Kidney (tissue), 14 donors: Measurements from ENCODE around the gene MYLK. TPM values are rescaled to one million over a fixed set of nuclear protein-coding genes. Genes with fewer than 3 reads are reported as not detected.

Source experiments
- DNase-seq, 5 donors: peaks; one replicate each; pipeline ENCODE4 v3.0.0-alpha.2; 2013 to 2020
- FAIRE-seq: peaks from 2 replicates; lab custom pipeline; 2012; peaks lifted over from hg19 to GRCh38; lab: Jason Lieb, UNC
- H3K27ac ChIP-seq, 2 donors: one replicate each; pipeline ENCODE4 v1.7.0; 2013; ENCODE audit warnings: low read depth in 2 of 2, low read length in 2 of 2, inconsistent platforms in 1 of 2
- H3K27me3 ChIP-seq: one replicate; pipeline ENCODE4 v1.7.1; 2013; ENCODE audit warnings: low read length, inconsistent platforms; ENCODE audit not compliant: control insufficient read depth, insufficient read depth
- H3K36me3 ChIP-seq, 3 donors: one replicate each; pipeline versions ENCODE4 v1.7.0 to v1.7.1; 2013; ENCODE audit warnings: low read length in 3 of 3, control low read depth in 1 of 3, inconsistent platforms in 1 of 3; ENCODE audit not compliant: insufficient read depth in 3 of 3, control insufficient read depth in 2 of 3
- H3K4me1 ChIP-seq, 3 donors: one replicate each; pipeline versions ENCODE4 v1.7.0 to v1.7.1; 2013; ENCODE audit warnings: low read length in 3 of 3, inconsistent platforms in 1 of 3, low read depth in 1 of 3; ENCODE audit not compliant: control insufficient read depth in 2 of 3, insufficient read depth in 2 of 3
- H3K4me3 ChIP-seq, 3 donors: one replicate each; pipeline versions ENCODE4 v1.7.0 to v1.8.1; 2013; ENCODE audit warnings: low read length in 3 of 3, control low read depth in 1 of 3, inconsistent platforms in 1 of 3
- H3K9ac ChIP-seq, 3 donors: one replicate each; pipeline versions ENCODE4 v1.7.0 to v1.7.1; 2013; ENCODE audit warnings: low read length in 3 of 3, control low read depth in 1 of 3, inconsistent platforms in 1 of 3
- H3K9me3 ChIP-seq, 3 donors: one replicate each; pipeline versions ENCODE4 v1.7.0 to v1.7.1; 2013; ENCODE audit warnings: low read length in 3 of 3, control low read depth in 1 of 3, inconsistent platforms in 1 of 3; ENCODE audit not compliant: control insufficient read depth in 2 of 3, insufficient read depth in 1 of 3
- CTCF ChIP-seq: IDR thresholded peaks from 3 replicates; pipeline ENCODE4 v1.5.1; 2012; ENCODE audit warnings: mild to moderate bottlenecking, moderate library complexity, borderline replicate concordance; ENCODE audit not compliant: insufficient read depth; ENCODE audit errors: extremely low read depth
- intact Hi-C: fragments of 100-400 bp; cut with DNase I; formaldehyde crosslinking; loops from one replicate; pipeline ENCODE4 v1.11.1; 2022
- polyA plus RNA-seq: library from polyadenylated mRNA; stranded (reverse); fragments of 350-450 nt; fragmentation: Illumina TruSeq; extraction: RNeasy Lipid Tissue Mini Kit (QIAGEN cat#74804); gene quantifications from one replicate; pipeline ENCODE4 v1.2.3, GENCODE V29; 2014; ENCODE audit warnings: low read depth, low replicate concordance; ENCODE audit not compliant: insufficient read depth
- total RNA-seq: library from RNA; stranded (reverse); fragmentation: NEBNext Ultra II Directional; extraction: Animal tissue kit (Norgen Biotek cat#: 25700); gene quantifications from one replicate; pipeline ENCODE4 v1.2.1, GENCODE V29; 2021
- donor health status: control.
- donor health status: control.
- donor health status: control.
- donor health status: control.
- donor health status: control.
- donor health status: DM: yes; HTN: yes; CAD: no.
- donor health status: Normal renal cell carcinoma (clear cell type).

Gene MYLK
- total and polyA plus RNA-seq, 2 donors from 2014 or later, result 25.3 to 164 TPM

- no peak overlapping the region for H3K27ac ChIP-seq
- H3K9ac ChIP-seq, result no peak overlapping the region
- intact Hi-C loops, result no loop called here
- H3K4me1 ChIP-seq, result peaks cover 0 to 3% (median 0%) of the 10 kb centered on the region in 3 donors
- peak in 4 of 5 donors; percentile 21 to 66 (median 46) for DNase-seq
- no peaks in the 10 kb centered on the region for H3K9me3 ChIP-seq
- peak; percentile 48 for TF ChIP-seq CTCF
- FAIRE-seq, result no peak
- H3K4me3 ChIP-seq, result no peak overlapping the region
- no peaks in the 10 kb centered on the region for H3K36me3 ChIP-seq
- no peaks in the 10 kb centered on the region for H3K27me3 ChIP-seq
Observed at GRCh38 chr3:123880998-123881561, 3.1 kb downstream of the MYLK start.

- DNase-seq (no peak), FAIRE-seq (no peak)
- no peaks in the 10 kb centered on the region for H3K27me3 ChIP-seq
- TF ChIP-seq CTCF, result no peak
- no peak overlapping the region for H3K27ac ChIP-seq
- no peak overlapping the region for H3K9ac ChIP-seq
- no peaks in the 10 kb centered on the region for H3K36me3 ChIP-seq
- peaks cover 0 to 2% (median 0%) of the 10 kb centered on the region in 3 donors for H3K9me3 ChIP-seq
- no peak overlapping the region for H3K4me3 ChIP-seq
- intact Hi-C loops, result no loop called here
- H3K4me1 ChIP-seq, result peaks cover 0 to 3% (median 0%) of the 10 kb centered on the region in 3 donors
Observed at GRCh38 chr3:123878807-123879206, 5.3 kb downstream of the MYLK start.

GRCh38 chr3:123877965-123878364 lies 6.2 kb downstream of the MYLK start:
- H3K4me1 ChIP-seq, result no peaks in the 10 kb centered on the region
- H3K27me3 ChIP-seq, result no peaks in the 10 kb centered on the region
- no peak for TF ChIP-seq CTCF
- no peak overlapping the region for H3K9ac ChIP-seq
- no peaks in the 10 kb centered on the region for H3K36me3 ChIP-seq
- no peak for DNase-seq
- peaks cover 0 to 2% (median 0%) of the 10 kb centered on the region in 3 donors for H3K9me3 ChIP-seq
- intact Hi-C loops, result no loop called here
- no peak overlapping the region for H3K4me3 ChIP-seq
- FAIRE-seq, result no peak
- no peak overlapping the region for H3K27ac ChIP-seq

- H3K4me3 ChIP-seq, result no peak overlapping the region
- no peaks in the 10 kb centered on the region for H3K27me3 ChIP-seq
- no peaks in the 10 kb centered on the region for H3K36me3 ChIP-seq
- FAIRE-seq, result no peak
- no peak overlapping the region for H3K9ac ChIP-seq
- DNase-seq, result no peak
- peaks cover 0 to 2% (median 0%) of the 10 kb centered on the region in 3 donors for H3K9me3 ChIP-seq
- intact Hi-C loops, result no loop called here
- TF ChIP-seq CTCF, result no peak
- H3K4me1 ChIP-seq, result no peaks in the 10 kb centered on the region
- no peak overlapping the region for H3K27ac ChIP-seq
Observed at GRCh38 chr3:123877466-123877865, 6.7 kb downstream of the MYLK start.
